ENCODE data around the gene RASAL2. TPM values are rescaled to one million over a fixed set of nuclear protein-coding genes. Genes with fewer than 3 reads are reported as not detected.
A peak's percentile ranks its signal among the peaks of the same experiment; 100 is the strongest.

The RASAL2 gene
- total and polyA plus RNA-seq, 2 of the 13 experiments (the other 11 are each of a cell fraction or from before 2014, with no cell fraction given) = 5.4 to 5.9 TPM

DNA sequence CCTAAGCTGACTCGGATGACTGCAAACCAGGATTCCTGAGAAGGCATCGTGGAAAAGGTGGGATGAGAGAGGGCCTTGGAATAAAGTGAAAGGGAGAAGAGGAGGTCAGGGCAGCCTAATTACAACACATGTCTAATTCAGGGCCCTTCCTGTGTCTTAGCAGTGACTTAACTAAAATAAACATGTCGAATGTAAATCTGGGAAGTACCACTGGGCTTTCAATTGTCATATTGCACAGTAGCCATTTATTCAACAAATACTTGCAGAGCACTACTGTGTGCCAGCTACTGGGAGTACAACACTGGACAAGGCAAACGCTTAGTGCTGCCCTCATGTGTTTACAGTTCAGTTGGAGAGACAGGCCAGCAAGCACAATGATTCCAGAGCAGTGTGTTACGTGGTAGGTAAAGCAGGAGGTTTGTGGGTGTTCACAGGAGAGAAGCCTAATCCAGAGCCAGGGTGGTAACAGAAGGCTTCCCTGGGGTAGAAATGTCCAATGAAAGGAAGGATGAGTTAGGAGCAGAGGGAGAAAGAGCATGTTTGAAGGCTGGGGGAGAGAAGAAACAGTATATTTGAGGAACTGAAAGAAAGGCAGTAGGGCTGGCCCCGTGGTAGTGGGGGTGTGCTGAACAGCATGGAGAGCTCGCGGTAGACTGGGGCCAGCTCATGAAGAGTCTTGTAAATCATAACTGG, 38.0 kb upstream of the RASAL2 start (continued):
- TF ChIP-seq, protein P1, sequence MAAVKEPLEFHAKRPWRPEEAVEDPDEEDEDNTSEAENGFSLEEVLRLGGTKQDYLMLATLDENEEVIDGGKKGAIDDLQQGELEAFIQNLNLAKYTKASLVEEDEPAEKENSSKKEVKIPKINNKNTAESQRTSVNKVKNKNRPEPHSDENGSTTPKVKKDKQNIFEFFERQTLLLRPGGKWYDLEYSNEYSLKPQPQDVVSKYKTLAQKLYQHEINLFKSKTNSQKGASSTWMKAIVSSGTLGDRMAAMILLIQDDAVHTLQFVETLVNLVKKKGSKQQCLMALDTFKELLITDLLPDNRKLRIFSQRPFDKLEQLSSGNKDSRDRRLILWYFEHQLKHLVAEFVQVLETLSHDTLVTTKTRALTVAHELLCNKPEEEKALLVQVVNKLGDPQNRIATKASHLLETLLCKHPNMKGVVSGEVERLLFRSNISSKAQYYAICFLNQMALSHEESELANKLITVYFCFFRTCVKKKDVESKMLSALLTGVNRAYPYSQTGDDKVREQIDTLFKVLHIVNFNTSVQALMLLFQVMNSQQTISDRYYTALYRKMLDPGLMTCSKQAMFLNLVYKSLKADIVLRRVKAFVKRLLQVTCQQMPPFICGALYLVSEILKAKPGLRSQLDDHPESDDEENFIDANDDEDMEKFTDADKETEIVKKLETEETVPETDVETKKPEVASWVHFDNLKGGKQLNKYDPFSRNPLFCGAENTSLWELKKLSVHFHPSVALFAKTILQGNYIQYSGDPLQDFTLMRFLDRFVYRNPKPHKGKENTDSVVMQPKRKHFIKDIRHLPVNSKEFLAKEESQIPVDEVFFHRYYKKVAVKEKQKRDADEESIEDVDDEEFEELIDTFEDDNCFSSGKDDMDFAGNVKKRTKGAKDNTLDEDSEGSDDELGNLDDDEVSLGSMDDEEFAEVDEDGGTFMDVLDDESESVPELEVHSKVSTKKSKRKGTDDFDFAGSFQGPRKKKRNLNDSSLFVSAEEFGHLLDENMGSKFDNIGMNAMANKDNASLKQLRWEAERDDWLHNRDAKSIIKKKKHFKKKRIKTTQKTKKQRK (IDR thresholded peaks at IDR 0.05; ENCODE audit: low read length) = no peak
- TF ChIP-seq REXO4 (CRISPR knock-in tag; IDR thresholded peaks at IDR 0.05; ENCODE audit: borderline replicate concordance) = no peak
- TF ChIP-seq ZFP82 (CRISPR knock-in tag; IDR thresholded peaks at IDR 0.05; ENCODE audit: borderline replicate concordance) = no peak
- TF ChIP-seq, protein P2, sequence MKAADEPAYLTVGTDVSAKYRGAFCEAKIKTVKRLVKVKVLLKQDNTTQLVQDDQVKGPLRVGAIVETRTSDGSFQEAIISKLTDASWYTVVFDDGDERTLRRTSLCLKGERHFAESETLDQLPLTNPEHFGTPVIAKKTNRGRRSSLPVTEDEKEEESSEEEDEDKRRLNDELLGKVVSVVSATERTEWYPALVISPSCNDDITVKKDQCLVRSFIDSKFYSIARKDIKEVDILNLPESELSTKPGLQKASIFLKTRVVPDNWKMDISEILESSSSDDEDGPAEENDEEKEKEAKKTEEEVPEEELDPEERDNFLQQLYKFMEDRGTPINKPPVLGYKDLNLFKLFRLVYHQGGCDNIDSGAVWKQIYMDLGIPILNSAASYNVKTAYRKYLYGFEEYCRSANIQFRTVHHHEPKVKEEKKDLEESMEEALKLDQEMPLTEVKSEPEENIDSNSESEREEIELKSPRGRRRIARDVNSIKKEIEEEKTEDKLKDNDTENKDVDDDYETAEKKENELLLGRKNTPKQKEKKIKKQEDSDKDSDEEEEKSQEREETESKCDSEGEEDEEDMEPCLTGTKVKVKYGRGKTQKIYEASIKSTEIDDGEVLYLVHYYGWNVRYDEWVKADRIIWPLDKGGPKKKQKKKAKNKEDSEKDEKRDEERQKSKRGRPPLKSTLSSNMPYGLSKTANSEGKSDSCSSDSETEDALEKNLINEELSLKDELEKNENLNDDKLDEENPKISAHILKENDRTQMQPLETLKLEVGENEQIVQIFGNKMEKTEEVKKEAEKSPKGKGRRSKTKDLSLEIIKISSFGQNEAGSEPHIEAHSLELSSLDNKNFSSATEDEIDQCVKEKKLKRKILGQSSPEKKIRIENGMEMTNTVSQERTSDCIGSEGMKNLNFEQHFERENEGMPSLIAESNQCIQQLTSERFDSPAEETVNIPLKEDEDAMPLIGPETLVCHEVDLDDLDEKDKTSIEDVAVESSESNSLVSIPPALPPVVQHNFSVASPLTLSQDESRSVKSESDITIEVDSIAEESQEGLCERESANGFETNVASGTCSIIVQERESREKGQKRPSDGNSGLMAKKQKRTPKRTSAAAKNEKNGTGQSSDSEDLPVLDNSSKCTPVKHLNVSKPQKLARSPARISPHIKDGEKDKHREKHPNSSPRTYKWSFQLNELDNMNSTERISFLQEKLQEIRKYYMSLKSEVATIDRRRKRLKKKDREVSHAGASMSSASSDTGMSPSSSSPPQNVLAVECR (CRISPR knock-in tag; IDR thresholded peaks at IDR 0.05; ENCODE audit: borderline replicate concordance) = no peak
- no peak for TF ChIP-seq ZNF777 (CRISPR knock-in tag; IDR thresholded peaks at IDR 0.05)
- no peak for TF ChIP-seq MBD4 (IDR thresholded peaks at IDR 0.05; ENCODE audit: borderline replicate concordance, low read length)
- no peak for TF ChIP-seq CCDC6 (CRISPR knock-in tag; IDR thresholded peaks at IDR 0.05)
- no peak for TF ChIP-seq ZNF841 (CRISPR knock-in tag; IDR thresholded peaks at IDR 0.05; ENCODE audit: borderline replicate concordance)
- TF ChIP-seq TAF15 (IDR thresholded peaks at IDR 0.05; ENCODE audit: low read depth, low read length, poor library complexity, severe bottlenecking) = no peak
- TF ChIP-seq ZNF710 (CRISPR knock-in tag; IDR thresholded peaks at IDR 0.05; ENCODE audit: borderline replicate concordance) = no peak
- peak; percentile 36; the same call in 1 of the 2 replicates for TF ChIP-seq ZFY (CRISPR knock-in tag; IDR thresholded peaks at IDR 0.05)
- no peak for TF ChIP-seq ARNT2 (CRISPR knock-in tag; IDR thresholded peaks at IDR 0.05; ENCODE audit: low read depth)
- no peak for TF ChIP-seq HOXA5 (CRISPR knock-in tag; IDR thresholded peaks at IDR 0.05)
- TF ChIP-seq ZSCAN31 (CRISPR knock-in tag; IDR thresholded peaks at IDR 0.05; ENCODE audit: low read depth) = no peak
- TF ChIP-seq ZNF713 (CRISPR knock-in tag; IDR thresholded peaks at IDR 0.05) = no peak
- no peak for TF ChIP-seq TOE1 (CRISPR knock-in tag; IDR thresholded peaks at IDR 0.05)

Measured in HepG2 (cell line).